MCF 10A (cell line): ENCODE results near the gene PDE9A. TPM values are rescaled to one million over a fixed set of nuclear protein-coding genes. Genes with fewer than 3 reads are reported as not detected.
"Not testable (repeated sequence)": the region's sequence is repeated elsewhere in the genome, so short reads cannot be mapped to it uniquely, and the experiment has no call there.

ENCODE experiments used
- BruUV-seq: library from RNA; stranded (reverse); fragments of 400-500 nt; replicated peaks from 2 replicates; lab custom pipeline; 2021; lab: Mats Ljungman, UMichigan
- CTCF ChIA-PET: fragments of 300-600 bp; sonication (Branson Sonifier 250); formaldehyde crosslinking; extraction: SDS; loops from one replicate; lab custom pipeline; 2021; ENCODE audit warnings: antibody characterized with exemption, inconsistent platforms; lab: Yijun Ruan, JAX
- POLR2A ChIA-PET: fragments of 300-600, 350-650 bp; sonication (Branson Sonifier 250); formaldehyde crosslinking; extraction: SDS; loops from one replicate; lab custom pipeline; 2020; ENCODE audit warnings: antibody characterized with exemption, inconsistent platforms; lab: Yijun Ruan, JAX
- DNase-seq: peaks from one replicate; pipeline ENCODE4 v3.0.0-alpha.2; 2018; ENCODE audit not compliant: unreplicated experiment
- H3K27ac Mint-ChIP-seq: one replicate; pipeline ENCODE4 v1.8.0; 2022; ENCODE audit warnings: mild to moderate bottlenecking, low read depth, mixed read lengths; ENCODE audit not compliant: unreplicated experiment
- H3K27me3 Mint-ChIP-seq: one replicate; pipeline ENCODE4 v1.8.0; 2022; ENCODE audit warnings: mixed read lengths; ENCODE audit not compliant: insufficient read depth, unreplicated experiment
- H3K36me3 Mint-ChIP-seq: one replicate; pipeline ENCODE4 v1.8.0; 2022; ENCODE audit warnings: mild to moderate bottlenecking, moderate library complexity, mixed read lengths; ENCODE audit not compliant: insufficient read depth, unreplicated experiment
- H3K4me1 Mint-ChIP-seq: one replicate; pipeline ENCODE4 v1.8.0; 2022; ENCODE audit warnings: mixed read lengths; ENCODE audit not compliant: insufficient read depth, unreplicated experiment
- H3K4me3 Mint-ChIP-seq: one replicate; pipeline ENCODE4 v1.8.0; 2022; ENCODE audit warnings: mild to moderate bottlenecking, moderate library complexity, mixed read lengths; ENCODE audit not compliant: unreplicated experiment
- H3K9me3 Mint-ChIP-seq: one replicate; pipeline ENCODE4 v1.8.0; 2022; ENCODE audit warnings: mixed read lengths; ENCODE audit not compliant: unreplicated experiment
- intact Hi-C: fragments of 100-400 bp; cut with micrococcal nuclease; formaldehyde crosslinking; loops from 2 replicates; pipeline ENCODE4 v1.14.1; 2022
- total RNA-seq: library from RNA; stranded (reverse); gene quantifications from 2 replicates; pipeline ENCODE4 v1.2.3, GENCODE V29; 2022
- TF ChIP-seq, protein P1 (sequence below): fragments of 200-600 bp; IDR thresholded peaks from one replicate; pipeline ENCODE4 v1.8.0; 2022; ENCODE audit warnings: antibody characterized with exemption, mild to moderate bottlenecking; ENCODE audit not compliant: unreplicated experiment

PDE9A gene
- total RNA-seq, 1 experiment from 2014 or later = not detected

- intact Hi-C loops = no loop called here
- no peak overlapping the region for H3K27ac Mint-ChIP-seq
- peaks cover 42% of the 10 kb centered on the region for H3K27me3 Mint-ChIP-seq
- no TSS peak for BruUV-seq
- TF ChIP-seq, protein P1, sequence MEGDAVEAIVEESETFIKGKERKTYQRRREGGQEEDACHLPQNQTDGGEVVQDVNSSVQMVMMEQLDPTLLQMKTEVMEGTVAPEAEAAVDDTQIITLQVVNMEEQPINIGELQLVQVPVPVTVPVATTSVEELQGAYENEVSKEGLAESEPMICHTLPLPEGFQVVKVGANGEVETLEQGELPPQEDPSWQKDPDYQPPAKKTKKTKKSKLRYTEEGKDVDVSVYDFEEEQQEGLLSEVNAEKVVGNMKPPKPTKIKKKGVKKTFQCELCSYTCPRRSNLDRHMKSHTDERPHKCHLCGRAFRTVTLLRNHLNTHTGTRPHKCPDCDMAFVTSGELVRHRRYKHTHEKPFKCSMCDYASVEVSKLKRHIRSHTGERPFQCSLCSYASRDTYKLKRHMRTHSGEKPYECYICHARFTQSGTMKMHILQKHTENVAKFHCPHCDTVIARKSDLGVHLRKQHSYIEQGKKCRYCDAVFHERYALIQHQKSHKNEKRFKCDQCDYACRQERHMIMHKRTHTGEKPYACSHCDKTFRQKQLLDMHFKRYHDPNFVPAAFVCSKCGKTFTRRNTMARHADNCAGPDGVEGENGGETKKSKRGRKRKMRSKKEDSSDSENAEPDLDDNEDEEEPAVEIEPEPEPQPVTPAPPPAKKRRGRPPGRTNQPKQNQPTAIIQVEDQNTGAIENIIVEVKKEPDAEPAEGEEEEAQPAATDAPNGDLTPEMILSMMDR = no peak
- ChIA-PET POLR2A (interaction anchor here (0.6 kb wide), 1 partner anchor 66 kb away, joined by 3 read pairs; no protein-coding TSS in a partner anchor), CTCF (no interaction called here)
- no peak for DNase-seq
- H3K9me3 Mint-ChIP-seq = peaks cover 2% of the 10 kb centered on the region
- H3K4me1 Mint-ChIP-seq = no peaks in the 10 kb centered on the region
- no peaks in the 10 kb centered on the region for H3K36me3 Mint-ChIP-seq
- no peak overlapping the region for H3K4me3 Mint-ChIP-seq
Observed at GRCh38 chr21:42707207-42707830, 53.9 kb downstream of the PDE9A start.

DNA sequence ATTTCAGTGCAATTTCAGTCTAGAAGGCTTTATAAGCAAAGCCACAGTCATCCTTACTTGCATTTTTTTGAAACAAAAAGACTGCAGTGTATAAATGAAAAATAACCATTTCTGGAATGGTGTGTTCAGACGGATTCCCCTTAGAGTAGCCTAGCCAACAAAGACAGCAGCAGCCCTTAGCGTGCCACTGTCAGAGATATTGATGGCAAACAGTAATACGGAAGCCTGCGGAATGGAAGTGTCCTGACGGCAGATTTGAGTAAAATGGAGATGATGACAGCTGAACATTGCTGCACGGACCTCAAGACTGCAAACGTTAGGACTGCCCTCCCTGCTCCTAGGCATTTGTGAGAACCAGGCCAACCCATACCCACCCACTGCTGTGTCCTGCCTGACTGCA, 54.7 kb downstream of the PDE9A start:
- POLR2A ChIA-PET = no interaction called here
- Mint-ChIP-seq H3K4me3 (no peak overlapping the region), H3K27ac (no peak overlapping the region)

GRCh38 chr21:42708916-42709315, 55.5 kb downstream of the PDE9A start:
- intact Hi-C loops, DNase-seq, POLR2A ChIA-PET, H3K4me1 Mint-ChIP-seq, H3K27ac Mint-ChIP-seq, BruUV-seq, H3K4me3 Mint-ChIP-seq, H3K9me3 Mint-ChIP-seq, H3K36me3 Mint-ChIP-seq: not testable (repeated sequence)
- H3K27me3 Mint-ChIP-seq = peaks cover 38% of the 10 kb centered on the region
- CTCF ChIA-PET = interaction anchor here (0.6 kb wide), 2 partner anchors 88 to 836 kb away, joined by 3 read pairs; no protein-coding TSS in a partner anchor

More for the DNA sequence above, 54.7 kb downstream of the PDE9A start:
- TF ChIP-seq, protein P1 = no peak
- Mint-ChIP-seq H3K4me1 (no peaks in the 10 kb centered on the region), H3K36me3 (no peaks in the 10 kb centered on the region), H3K27me3 (peaks cover 42% of the 10 kb centered on the region), H3K9me3 (no peaks in the 10 kb centered on the region)
- CTCF ChIA-PET = no interaction called here
- BruUV-seq = no TSS peak
- no peak for DNase-seq
- intact Hi-C loops = no loop called here

- TF ChIP-seq, protein P1 = no peak
- no TSS peak for BruUV-seq
- ChIA-PET CTCF (no interaction called here), POLR2A (no interaction called here)
- H3K4me3 Mint-ChIP-seq = no peak overlapping the region
- no peaks in the 10 kb centered on the region for H3K4me1 Mint-ChIP-seq
- no peaks in the 10 kb centered on the region for H3K36me3 Mint-ChIP-seq
- peaks cover 44% of the 10 kb centered on the region for H3K27me3 Mint-ChIP-seq
- intact Hi-C loops = no loop called here
- DNase-seq = no peak
- peaks cover 8% of the 10 kb centered on the region for H3K9me3 Mint-ChIP-seq
- H3K27ac Mint-ChIP-seq = no peak overlapping the region
Observed at GRCh38 chr21:42711667-42712066, 58.2 kb downstream of the PDE9A start.

GRCh38 chr21:42715427-42715826, 62.0 kb downstream of the PDE9A start:
- CTCF ChIA-PET, H3K9me3 Mint-ChIP-seq, DNase-seq, POLR2A ChIA-PET, BruUV-seq, H3K36me3 Mint-ChIP-seq, H3K4me3 Mint-ChIP-seq, H3K27ac Mint-ChIP-seq, H3K4me1 Mint-ChIP-seq, intact Hi-C loops: not testable (repeated sequence)
- H3K27me3 Mint-ChIP-seq = peaks cover 44% of the 10 kb centered on the region
